HepG2 (cell line): ENCODE results near the gene PNKP. TPM values are rescaled to one million over a fixed set of nuclear protein-coding genes. Genes with fewer than 3 reads are reported as not detected.

Experiments
- KIAA2018 ChIP-seq: sonication (generic); formaldehyde crosslinking; IDR thresholded peaks from 2 replicates; pipeline ENCODE4 v1.5.0; 2020; ENCODE audit warnings: mild to moderate bottlenecking, missing genetic modification reagents, borderline replicate concordance
- polyA plus RNA-seq, 8 experiments: library from polyadenylated mRNA; depleted of rRNA in 3 of 8; stranded (reverse) in 7 of 8; unstranded in 1 of 8; fragments of >200 nt; fragmentation: Illumina TruSeq in 4 of 8; extraction: Trizol in 4 of 8; gene quantifications; 2 replicates each; pipeline versions ENCODE4 v1.2.1 to v1.2.3, GENCODE V29; 2011 to 2016; ENCODE audit warnings: low read depth in 4 of 8, missing spikeins in 1 of 8, mixed read lengths in 1 of 8; ENCODE audit not compliant: insufficient read depth in 1 of 8
- total RNA-seq, 5 experiments: library from RNA; depleted of rRNA; stranded (reverse); fragments of >200 nt; fragmentation: Illumina TruSeq; extraction: Trizol; gene quantifications; 2 replicates each; pipeline ENCODE4 v1.2.3, GENCODE V29; 2016; ENCODE audit warnings: low read depth in 1 of 5

PNKP gene
- total and polyA plus RNA-seq, 2 of the 13 experiments (the other 11 are each of a cell fraction or from before 2014, with no cell fraction given) = 12.7 to 27.1 TPM

GRCh38 chr19:49877020-49877878 lies 9.9 kb upstream of the PNKP start, which contains the start of the genes AKT1S1 and TBC1D17 (continued):
- no peak for TF ChIP-seq KIAA2018 (CRISPR knock-in tag)
